SK-N-SH (cell line): Measurements from ENCODE around the gene VAMP1. TPM values are rescaled to one million over a fixed set of nuclear protein-coding genes. Genes with fewer than 3 reads are reported as not detected.
"Not testable (repeated sequence)": the region's sequence is repeated elsewhere in the genome, so short reads cannot be mapped to it uniquely, and the experiment has no call there.

Source experiments
- CTCF ChIA-PET: fragments of 300-600, 350-600 bp; formaldehyde crosslinking; extraction: SDS; loops from one replicate; lab custom pipeline; 2021; lab: Yijun Ruan, JAX
- POLR2A ChIA-PET: fragments of 350-600 bp; sonication (Branson Sonifier 250); formaldehyde crosslinking; extraction: SDS; loops from one replicate; lab custom pipeline; 2020; ENCODE audit warnings: antibody characterized with exemption, inconsistent platforms; lab: Yijun Ruan, JAX
- DNase-seq: peaks from one replicate; pipeline ENCODE4 v3.0.0; 2012
- H2AFZ ChIP-seq: fragments of 200-600 bp; sonication (generic); 2 replicates; pipeline ENCODE4 v1.8.1; 2016; ENCODE audit warnings: antibody characterized with exemption, mild to moderate bottlenecking, low read depth
- H3F3A ChIP-seq: fragments of 200-600 bp; sonication (generic); replicated peaks from 2 replicates; pipeline ENCODE3; 2016; ENCODE audit warnings: antibody characterized with exemption, mild to moderate bottlenecking; ENCODE audit not compliant: insufficient read depth
- H3K27ac ChIP-seq, 2 experiments: fragments of 200-500 bp in 1 of 2; fragments of 200-600 bp in 1 of 2; sonication (Bioruptor generic) in 1 of 2; sonication (generic), shearing (Covaris generic) in 1 of 2; 2 replicates each; pipeline versions ENCODE4 v1.5.1 to v1.6.1; 2014 to 2016; ENCODE audit warnings: low read depth in 2 of 2, inconsistent platforms in 1 of 2, low read length in 1 of 2, mild to moderate bottlenecking in 1 of 2, mixed read lengths in 1 of 2
- H3K27me3 ChIP-seq: fragments of 200-600 bp; sonication (generic), shearing (Covaris generic); 2 replicates; pipeline ENCODE4 v1.6.1; 2016; ENCODE audit warnings: mixed run types; ENCODE audit not compliant: insufficient read depth
- H3K36me3 ChIP-seq, 2 experiments: fragments of 200-500 bp in 1 of 2; fragments of 200-600 bp in 1 of 2; sonication (Bioruptor generic) in 1 of 2; sonication (generic) in 1 of 2; replicated peaks in 1 of 2; 2 replicates each; pipeline versions ENCODE3 to v1.5.1; 2014 to 2016; ENCODE audit warnings: low read length in 1 of 2, mild to moderate bottlenecking in 1 of 2; ENCODE audit not compliant: insufficient read depth in 2 of 2, control insufficient read depth in 1 of 2
- H3K4me1 ChIP-seq, 2 experiments: fragments of 200-500 bp in 1 of 2; fragments of 200-600 bp in 1 of 2; sonication (Bioruptor generic) in 1 of 2; sonication (generic), shearing (Covaris generic) in 1 of 2; 2 replicates each; pipeline versions ENCODE4 v1.5.1 to v1.6.1; 2014 to 2016; ENCODE audit warnings: low read depth in 1 of 2, low read length in 1 of 2, mixed run types in 1 of 2; ENCODE audit not compliant: insufficient read depth in 2 of 2, control insufficient read depth in 1 of 2
- H3K4me2 ChIP-seq: fragments of 200-600 bp; sonication (generic), shearing (Covaris generic); 2 replicates; pipeline ENCODE4 v1.6.1; 2017; ENCODE audit warnings: mixed run types
- H3K4me3 ChIP-seq, 2 experiments: fragments of 200-500 bp in 1 of 2; fragments of 200-600 bp in 1 of 2; sonication (Bioruptor generic) in 1 of 2; sonication (generic), shearing (Covaris generic) in 1 of 2; 2 replicates each; pipeline versions ENCODE4 v1.5.1 to v1.8.1; 2014 to 2016; ENCODE audit warnings: low read depth in 2 of 2, inconsistent platforms in 1 of 2, low read length in 1 of 2, mild to moderate bottlenecking in 1 of 2, mixed read lengths in 1 of 2, moderate library complexity in 1 of 2
- H3K79me2 ChIP-seq: fragments of 200-600 bp; sonication (generic); 2 replicates; pipeline ENCODE4 v1.8.1; 2017; ENCODE audit warnings: mild to moderate bottlenecking; ENCODE audit not compliant: insufficient read depth
- H3K9ac ChIP-seq: fragments of 200-600 bp; sonication (generic); 2 replicates; pipeline ENCODE4 v1.6.1; 2017; ENCODE audit warnings: mixed run types
- H3K9me2 ChIP-seq: fragments of 200-600 bp; sonication (generic); 2 replicates; pipeline ENCODE4 v1.6.1; 2017; ENCODE audit warnings: mixed run types
- H3K9me3 ChIP-seq: fragments of 200-600 bp; sonication (generic); 2 replicates; pipeline ENCODE4 v1.6.1; 2017; ENCODE audit warnings: mixed run types, mild to moderate bottlenecking, moderate library complexity
- H4K20me1 ChIP-seq: fragments of 200-600 bp; sonication (generic); 2 replicates; pipeline ENCODE4 v1.6.1; 2017; ENCODE audit warnings: mild to moderate bottlenecking, mixed run types; ENCODE audit not compliant: insufficient read depth
- CHD2 ChIP-seq: fragments of 150-350 bp; IDR thresholded peaks from 2 replicates; pipeline ENCODE4 v1.6.1; 2018; ENCODE audit warnings: low read length; ENCODE audit not compliant: partially characterized antibody
- EP300 ChIP-seq, 2 experiments: IDR thresholded peaks; 2 replicates each; pipeline versions ENCODE4 v1.4.0 to v1.6.1; 2012; ENCODE audit warnings: borderline replicate concordance in 1 of 2, low read depth in 1 of 2, low read length in 1 of 2
- EZH2phosphoT487 ChIP-seq: fragments of 200-600 bp; sonication (generic); IDR thresholded peaks from 2 replicates; pipeline ENCODE4 v1.6.1; 2017; ENCODE audit warnings: low read depth, mixed run types, mild to moderate bottlenecking, antibody characterized with exemption, moderate library complexity, borderline replicate concordance
- FOSL2 ChIP-seq: IDR thresholded peaks from 2 replicates; pipeline ENCODE4 v1.4.0; 2012; ENCODE audit warnings: low read depth, mild to moderate bottlenecking, moderate library complexity, borderline replicate concordance
- FOXM1 ChIP-seq: IDR thresholded peaks from 2 replicates; pipeline ENCODE4 v1.4.0; 2012; ENCODE audit warnings: low read depth, mild to moderate bottlenecking
- MAX ChIP-seq: IDR thresholded peaks from 2 replicates; pipeline ENCODE4 v1.4.0; 2012; ENCODE audit warnings: low read depth
- MEF2A ChIP-seq: IDR thresholded peaks from 2 replicates; pipeline ENCODE4 v1.4.0; 2012; ENCODE audit warnings: low read depth, borderline replicate concordance
- MXI1 ChIP-seq: IDR thresholded peaks from 2 replicates; pipeline ENCODE4 v1.6.1; 2012; ENCODE audit warnings: mild to moderate bottlenecking, low read depth, low read length, improper control_type of control experiment
- NFIC ChIP-seq: IDR thresholded peaks from 2 replicates; pipeline ENCODE4 v1.4.0; 2012; ENCODE audit warnings: borderline replicate concordance
- NRF1 ChIP-seq: IDR thresholded peaks from 2 replicates; pipeline ENCODE4 v1.6.1; 2012; ENCODE audit warnings: low read depth, mild to moderate bottlenecking, low read length
- POLR2AphosphoS5 ChIP-seq: IDR thresholded peaks from 2 replicates; pipeline ENCODE4 v1.6.1; 2012; ENCODE audit warnings: low read depth, low read length
- RFX5 ChIP-seq: IDR thresholded peaks from 2 replicates; pipeline ENCODE4 v1.6.1; 2012; ENCODE audit warnings: mild to moderate bottlenecking, improper control_type of control experiment, low read length
- SMC3 ChIP-seq: IDR thresholded peaks from 2 replicates; pipeline ENCODE4 v1.6.1; 2012; ENCODE audit warnings: low read depth, low read length, improper control_type of control experiment
- TAF1 ChIP-seq: IDR thresholded peaks from 2 replicates; pipeline ENCODE4 v1.6.1; 2012; ENCODE audit warnings: low read depth, mild to moderate bottlenecking, low read length, moderate library complexity, borderline replicate concordance
- TEAD4 ChIP-seq: IDR thresholded peaks from 2 replicates; pipeline ENCODE4 v1.4.0; 2012; ENCODE audit warnings: mild to moderate bottlenecking, borderline replicate concordance; ENCODE audit not compliant: insufficient read depth
- YY1 ChIP-seq: IDR thresholded peaks from 2 replicates; pipeline ENCODE4 v1.4.0; 2012; ENCODE audit warnings: low read depth, mild to moderate bottlenecking
- ZBTB33 ChIP-seq: IDR thresholded peaks from 2 replicates; pipeline ENCODE4 v1.4.0; 2012; ENCODE audit warnings: low read depth, borderline replicate concordance
- WGBS: methylation state at CpG from one replicate; pipeline ENCODE4 v1.1.6; 2017; ENCODE audit warnings: low lambda C conversion rate; 5-methylcytosine and 5-hydroxymethylcytosine counted together
- polyA plus RNA-seq, 3 experiments: library from polyadenylated mRNA; depleted of rRNA; stranded (reverse); fragments of >200 nt; gene quantifications; 2 replicates each; pipeline ENCODE4 v1.2.3, GENCODE V29; 2012
- TF ChIP-seq, protein P1 (sequence below): fragments of 200-600 bp; sonication (generic); IDR thresholded peaks from 2 replicates; pipeline ENCODE4 v1.6.1; 2017; ENCODE audit warnings: antibody characterized with exemption, mild to moderate bottlenecking, moderate library complexity

VAMP1 gene
- polyA plus RNA-seq, 1 of the 3 experiments (the other 2 are of a cell fraction), result 36.8 TPM

- no peak overlapping the region for H2AFZ ChIP-seq
- H3K79me2 ChIP-seq, result peaks cover 99% of the 10 kb centered on the region
- 100% methylated on average over 2 of the region's 2 CpGs for WGBS
- H3K9ac ChIP-seq, result no peak overlapping the region
- no peak overlapping the region for H3K27ac ChIP-seq
- ChIA-PET POLR2A (no interaction called here), CTCF (interaction anchor here (0.9 to 2.4 kb wide), 3 partner anchors 48 to 77 kb away, joined by 3 to 6 read pairs (median 4); partner anchors contain the start of gene TAPBPL)
- H3F3A ChIP-seq, result peaks cover 4% of the 10 kb centered on the region
- peaks cover 7 to 66% of the 10 kb centered on the region in 2 experiments for H3K36me3 ChIP-seq
- H3K4me2 ChIP-seq, result no peak overlapping the region
- H3K9me3 ChIP-seq, result no peaks in the 10 kb centered on the region
- H3K27me3 ChIP-seq, result no peaks in the 10 kb centered on the region
- H3K4me1 ChIP-seq, result peaks cover 0 to 11% of the 10 kb centered on the region in 2 experiments; a peak in 1 of 4 replicates
- DNase-seq, result no peak
- TF ChIP-seq CHD2 (no peak), TEAD4 (no peak), TAF1 (no peak), NRF1 (no peak), POLR2AphosphoS5 (no peak), ZBTB33 (no peak), MAX (no peak), MEF2A (no peak), FOXM1 (no peak), EP300 (IDR thresholded peaks at IDR 0.05; ENCODE audit: borderline replicate concordance in 1 of 2, low read depth in 1 of 2, low read length in 1 of 2) (no peak), RFX5 (no peak), SMC3 (no peak), EZH2phosphoT487 (no peak), NFIC (no peak), MXI1 (no peak), YY1 (no peak), FOSL2 (no peak)
- TF ChIP-seq, protein P1, sequence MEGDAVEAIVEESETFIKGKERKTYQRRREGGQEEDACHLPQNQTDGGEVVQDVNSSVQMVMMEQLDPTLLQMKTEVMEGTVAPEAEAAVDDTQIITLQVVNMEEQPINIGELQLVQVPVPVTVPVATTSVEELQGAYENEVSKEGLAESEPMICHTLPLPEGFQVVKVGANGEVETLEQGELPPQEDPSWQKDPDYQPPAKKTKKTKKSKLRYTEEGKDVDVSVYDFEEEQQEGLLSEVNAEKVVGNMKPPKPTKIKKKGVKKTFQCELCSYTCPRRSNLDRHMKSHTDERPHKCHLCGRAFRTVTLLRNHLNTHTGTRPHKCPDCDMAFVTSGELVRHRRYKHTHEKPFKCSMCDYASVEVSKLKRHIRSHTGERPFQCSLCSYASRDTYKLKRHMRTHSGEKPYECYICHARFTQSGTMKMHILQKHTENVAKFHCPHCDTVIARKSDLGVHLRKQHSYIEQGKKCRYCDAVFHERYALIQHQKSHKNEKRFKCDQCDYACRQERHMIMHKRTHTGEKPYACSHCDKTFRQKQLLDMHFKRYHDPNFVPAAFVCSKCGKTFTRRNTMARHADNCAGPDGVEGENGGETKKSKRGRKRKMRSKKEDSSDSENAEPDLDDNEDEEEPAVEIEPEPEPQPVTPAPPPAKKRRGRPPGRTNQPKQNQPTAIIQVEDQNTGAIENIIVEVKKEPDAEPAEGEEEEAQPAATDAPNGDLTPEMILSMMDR, result no peak
- H4K20me1 ChIP-seq, result no peaks in the 10 kb centered on the region
- 0 out of 4 replicates have a peak overlapping the region, but pooled peaks of 1 of the 2 experiments have one; percentile 3 for H3K4me3 ChIP-seq
- no peaks in the 10 kb centered on the region for H3K9me2 ChIP-seq
Measured at GRCh38 chr12:6500466-6500865, 30.0 kb upstream of the VAMP1 start.

DNA sequence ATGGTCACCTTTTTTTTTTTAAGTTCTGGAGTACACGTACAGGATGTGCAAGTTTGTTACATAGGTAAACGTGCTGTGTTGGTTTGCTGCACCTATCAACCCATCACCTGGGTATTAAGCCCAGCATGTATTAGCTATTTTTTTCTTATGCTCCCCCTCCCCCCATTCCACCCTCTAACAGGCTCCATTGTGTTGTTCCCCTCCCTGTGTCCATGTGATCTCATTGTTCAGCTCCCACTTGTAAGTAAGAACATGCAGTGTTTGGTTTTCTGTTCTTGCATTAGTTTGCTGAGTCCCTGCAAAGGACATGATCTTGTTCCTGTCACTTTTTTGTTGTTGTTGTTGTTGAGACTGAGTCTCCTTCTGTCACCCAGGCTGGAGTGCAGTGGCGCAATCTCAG lies 26.8 kb upstream of the VAMP1 start:
- CTCF ChIA-PET, result interaction anchor here (1.4 to 2.3 kb wide), 2 partner anchors 32 to 40 kb away, joined by 6 to 8 read pairs; no protein-coding TSS in a partner anchor
- Histone ChIP-seq H3K4me1 (peaks cover 10 to 18% of the 10 kb centered on the region in 2 experiments; a peak in 3 of 4 replicates), H3K79me2 (peaks cover 87% of the 10 kb centered on the region), H3K36me3 (peaks cover 7 to 44% of the 10 kb centered on the region in 2 experiments)
- POLR2A ChIA-PET, H4K20me1 ChIP-seq, H3K4me2 ChIP-seq, H3K4me3 ChIP-seq, H3K9me2 ChIP-seq, H3K27me3 ChIP-seq, H2AFZ ChIP-seq, H3K9me3 ChIP-seq, DNase-seq, H3F3A ChIP-seq, H3K9ac ChIP-seq, H3K27ac ChIP-seq: not testable (repeated sequence)
- WGBS, result 86% methylated on average over 3 of the region's 3 CpGs
